ENCODE data around the gene KLRK1.

DNA sequence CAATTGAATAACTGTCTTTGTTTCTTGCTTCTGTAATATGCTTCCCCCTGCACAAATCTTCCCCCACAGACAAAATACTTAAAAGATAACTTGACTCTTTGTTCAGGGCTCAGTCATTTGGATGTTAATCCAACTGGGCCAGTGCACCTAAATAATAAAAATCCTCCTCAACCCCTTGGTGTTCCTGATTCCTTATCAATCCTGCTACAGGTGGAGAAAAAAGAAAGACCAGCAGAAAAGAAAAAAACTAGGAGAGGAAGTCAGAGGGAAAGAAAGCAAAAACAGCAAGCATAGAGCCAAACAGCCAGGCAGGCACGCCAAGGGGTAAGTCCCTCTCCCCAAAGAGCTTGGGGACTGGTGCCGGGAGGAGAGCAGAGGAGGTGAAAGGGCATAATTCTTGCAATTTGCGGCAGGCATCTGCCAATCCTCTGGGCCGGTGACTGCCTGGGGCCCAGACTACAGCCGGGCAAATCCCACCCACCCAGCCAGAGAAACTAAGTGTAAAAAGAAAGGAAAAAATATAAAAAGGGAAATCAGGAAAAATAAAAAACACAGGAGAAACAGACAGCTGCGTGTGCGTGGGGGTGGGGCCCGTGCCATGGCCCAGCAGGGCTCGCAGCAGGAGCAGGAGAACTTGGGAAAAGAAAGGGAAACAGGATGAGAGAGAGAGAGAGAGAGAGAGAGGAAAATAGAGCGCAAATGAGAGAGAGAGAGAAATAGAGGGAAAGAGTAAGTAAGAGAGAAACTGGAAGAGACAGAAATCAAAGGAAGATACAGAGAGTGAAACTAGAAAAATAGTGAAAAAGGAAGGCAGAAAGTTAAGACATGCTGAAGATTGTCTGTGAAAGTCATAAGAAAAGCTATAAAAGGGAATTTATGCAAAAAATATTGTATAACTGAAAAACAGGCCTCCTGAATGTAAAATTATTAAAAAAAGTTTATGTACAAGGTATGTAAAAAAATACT, 21.4 kb downstream of the KLRK1 start:
- no peak for TF ChIP-seq POLR2A (IDR thresholded peaks at IDR 0.05)
- no peak for TF ChIP-seq CTCF (IDR thresholded peaks at IDR 0.05)
